GM19025 (cell line): ENCODE data around the gene TLR3.
A peak's percentile ranks its signal among the peaks of the same experiment; 100 is the strongest.
"Not testable (repeated sequence)": the region's sequence is repeated elsewhere in the genome, so short reads cannot be mapped to it uniquely, and the experiment has no call there.

Source experiments
- ATAC-seq: cut with Tn5 transposase; IDR thresholded peaks from one replicate; pipeline ENCODE4 v1.9.1; 2021; ENCODE audit warnings: mild to moderate bottlenecking, low read depth, moderate library complexity; ENCODE audit not compliant: unreplicated experiment

The TLR3 gene

GRCh38 chr4:186040316-186040715, 28.6 kb upstream of the TLR3 start:
- ATAC-seq, result no peak

GRCh38 chr4:186047501-186047900, 21.5 kb upstream of the TLR3 start:
- ATAC-seq, result not testable (repeated sequence)

GRCh38 chr4:186050135-186050534, 18.8 kb upstream of the TLR3 start:
- not testable (repeated sequence) for ATAC-seq

GRCh38 chr4:186051096-186051495, 17.9 kb upstream of the TLR3 start:
- ATAC-seq, result no peak

- ATAC-seq, result peak; percentile 100
Measured at GRCh38 chr4:186058253-186058979, 10.5 kb upstream of the TLR3 start.

GRCh38 chr4:186058980-186059316, 10.0 kb upstream of the TLR3 start:
- ATAC-seq, result no peak

GRCh38 chr4:186061921-186062320, 7.0 kb upstream of the TLR3 start:
- ATAC-seq, result no peak

GRCh38 chr4:186067757-186068385, 1.1 kb upstream of the TLR3 start:
- peak; percentile 85 for ATAC-seq

- no peak for ATAC-seq
Measured at GRCh38 chr4:186069729-186070128, 773 bp downstream of the TLR3 start.

- no peak for ATAC-seq
Measured at GRCh38 chr4:186072516-186072915, 3.6 kb downstream of the TLR3 start.

- ATAC-seq, result no peak
Measured at GRCh38 chr4:186074189-186074588, 5.2 kb downstream of the TLR3 start.

- ATAC-seq, result no peak
Measured at GRCh38 chr4:186078981-186079638, 10.2 kb downstream of the TLR3 start.

- no peak for ATAC-seq
Measured at GRCh38 chr4:186079694-186080093, 10.7 kb downstream of the TLR3 start.

GRCh38 chr4:186081202-186081807, 12.3 kb downstream of the TLR3 start:
- no peak for ATAC-seq

GRCh38 chr4:186082221-186082620, 13.3 kb downstream of the TLR3 start:
- ATAC-seq, result no peak

GRCh38 chr4:186088523-186088922, 19.6 kb downstream of the TLR3 start:
- no peak for ATAC-seq

- ATAC-seq, result no peak
Measured at GRCh38 chr4:186092296-186092695, 23.3 kb downstream of the TLR3 start.

GRCh38 chr4:186095406-186095805, 26.4 kb downstream of the TLR3 start:
- no peak for ATAC-seq

- ATAC-seq, result no peak
Measured at GRCh38 chr4:186096681-186097165, 27.8 kb downstream of the TLR3 start.

GRCh38 chr4:186097386-186097785, 28.4 kb downstream of the TLR3 start:
- ATAC-seq, result no peak

GRCh38 chr4:186102931-186103330, 34.0 kb downstream of the TLR3 start:
- ATAC-seq, result no peak
